ENCODE data around the gene DUSP8.
"Not testable (repeated sequence)": the region's sequence is repeated elsewhere in the genome, so short reads cannot be mapped to it uniquely, and the experiment has no call there.

The DUSP8 gene

GRCh38 chr11:1572197-1573076 lies at the start of gene DUSP8:
DUSP8 (minus strand) TSS chr11:1572271; CDS start chr11:1565826, 6,445 bp downstream.
- in situ Hi-C loops (cut with MboI; ENCODE audit: low sequenced_read_pairs) = no loop called here

- in situ Hi-C loops (cut with MboI; ENCODE audit: low sequenced_read_pairs) = no loop called here
These were observed 47.4 kb upstream of the DUSP8 start for GRCh38 chr11:1619449-1619848.

GRCh38 chr11:1618231-1618630 lies 46.2 kb upstream of the DUSP8 start:
- in situ Hi-C loops (cut with MboI; ENCODE audit: low sequenced_read_pairs) = no loop called here

- in situ Hi-C loops (cut with MboI; ENCODE audit: low sequenced_read_pairs) = no loop called here
These were observed 36.3 kb upstream of the DUSP8 start, which contains the start of gene KRTAP5-3 for GRCh38 chr11:1608363-1608762. KRTAP5-3 (minus strand) TSS chr11:1608463; CDS start chr11:1608385, 78 bp downstream.

- in situ Hi-C loops (cut with MboI; ENCODE audit: low sequenced_read_pairs) = not testable (repeated sequence)
These were observed 35.8 kb upstream of the DUSP8 start for GRCh38 chr11:1607901-1608300.

GRCh38 chr11:1607156-1607845 lies 35.2 kb upstream of the DUSP8 start:
- in situ Hi-C loops (cut with MboI; ENCODE audit: low sequenced_read_pairs) = not testable (repeated sequence)

GRCh38 chr11:1605923-1606322 lies 33.9 kb upstream of the DUSP8 start:
- in situ Hi-C loops (cut with MboI; ENCODE audit: low sequenced_read_pairs) = not testable (repeated sequence)

GRCh38 chr11:1604711-1605110 lies 32.6 kb upstream of the DUSP8 start:
- in situ Hi-C loops (cut with MboI; ENCODE audit: low sequenced_read_pairs) = no loop called here

- in situ Hi-C loops (cut with MboI; ENCODE audit: low sequenced_read_pairs) = no loop called here
These were observed 32.1 kb upstream of the DUSP8 start for GRCh38 chr11:1604181-1604580.

GRCh38 chr11:1603629-1604028 lies 31.6 kb upstream of the DUSP8 start:
- in situ Hi-C loops (cut with MboI; ENCODE audit: low sequenced_read_pairs) = no loop called here

- in situ Hi-C loops (cut with MboI; ENCODE audit: low sequenced_read_pairs) = not testable (repeated sequence)
These were observed 29.6 kb upstream of the DUSP8 start for GRCh38 chr11:1601663-1602062.

GRCh38 chr11:1600626-1601025 lies 28.6 kb upstream of the DUSP8 start:
- in situ Hi-C loops (cut with MboI; ENCODE audit: low sequenced_read_pairs) = no loop called here

GRCh38 chr11:1598816-1599215 lies 26.7 kb upstream of the DUSP8 start:
- in situ Hi-C loops (cut with MboI; ENCODE audit: low sequenced_read_pairs) = no loop called here

GRCh38 chr11:1598406-1598805 lies 26.3 kb upstream of the DUSP8 start:
- in situ Hi-C loops (cut with MboI; ENCODE audit: low sequenced_read_pairs) = not testable (repeated sequence)

GRCh38 chr11:1597994-1598380 lies 25.9 kb upstream of the DUSP8 start, which contains the start of gene KRTAP5-2:
KRTAP5-2 (minus strand) TSS chr11:1598294; CDS start chr11:1598250, 44 bp downstream.
- in situ Hi-C loops (cut with MboI; ENCODE audit: low sequenced_read_pairs) = no loop called here

GRCh38 chr11:1597331-1597993 lies 25.4 kb upstream of the DUSP8 start:
- in situ Hi-C loops (cut with MboI; ENCODE audit: low sequenced_read_pairs) = no loop called here

GRCh38 chr11:1596576-1597121 lies 24.6 kb upstream of the DUSP8 start:
- in situ Hi-C loops (cut with MboI; ENCODE audit: low sequenced_read_pairs) = not testable (repeated sequence)

GRCh38 chr11:1595994-1596575 lies 24.0 kb upstream of the DUSP8 start:
- in situ Hi-C loops (cut with MboI; ENCODE audit: low sequenced_read_pairs) = not testable (repeated sequence)

GRCh38 chr11:1592628-1593027 lies 20.6 kb upstream of the DUSP8 start:
- in situ Hi-C loops (cut with MboI; ENCODE audit: low sequenced_read_pairs) = no loop called here

- in situ Hi-C loops (cut with MboI; ENCODE audit: low sequenced_read_pairs) = no loop called here
These were observed 17.9 kb upstream of the DUSP8 start for GRCh38 chr11:1589996-1590395.

Data from HL-60/S4 treated with retinoic acid at 250 ng/mL for 4 days and 3 days (cell line).